A549 (cell line): ENCODE results near the gene TRPM2. TPM values are rescaled to one million over a fixed set of nuclear protein-coding genes. Genes with fewer than 3 reads are reported as not detected.

Source experiments
- ATAC-seq, 2 experiments: fragments of 200-7000 bp in 1 of 2; fragments of >200 bp in 1 of 2; cut with Nextera tagmentation in 1 of 2; cut with Tn5 transposase in 1 of 2; 3 replicates each; pipeline versions ENCODE4 v1.8.0 to v1.9.1; 2018 to 2020; ENCODE audit warnings: mild to moderate bottlenecking in 1 of 2, moderate library complexity in 1 of 2
- CTCF ChIA-PET: fragments of 300-600 bp; sonication (Branson Sonifier 250); formaldehyde crosslinking; extraction: SDS; loops from one replicate; lab custom pipeline; 2021; ENCODE audit warnings: antibody characterized with exemption, inconsistent platforms; lab: Yijun Ruan, JAX
- POLR2A ChIA-PET: fragments of 350-600 bp; formaldehyde crosslinking; extraction: SDS; loops from one replicate; lab custom pipeline; 2021; ENCODE audit warnings: antibody characterized with exemption, inconsistent platforms; lab: Yijun Ruan, JAX
- DNase-seq, 2 experiments: peaks; one replicate each; pipeline versions ENCODE4 v3.0.0 to v3.0.0-alpha.2; 2011 to 2016; ENCODE audit warnings: low read depth in 1 of 2, low spot score in 1 of 2
- FAIRE-seq: peaks from 2 replicates; lab custom pipeline; 2011; peaks lifted over from hg19 to GRCh38; lab: Jason Lieb, UNC
- H3K27ac ChIP-seq, 2 experiments: fragments of >200 bp; sonication (Bioruptor Twin); formaldehyde crosslinking; 3 replicates each; pipeline ENCODE4 v1.5.1; 2016 to 2017
- H3K4me1 ChIP-seq: fragments of >200 bp; sonication (Bioruptor Twin); formaldehyde crosslinking; 3 replicates; pipeline ENCODE4 v1.6.1; 2016
- H3K4me2 ChIP-seq: fragments of >200 bp; sonication (Bioruptor Twin); formaldehyde crosslinking; 3 replicates; pipeline ENCODE4 v1.6.1; 2016
- H3K4me3 ChIP-seq: fragments of >200 bp; sonication (Bioruptor Twin); formaldehyde crosslinking; 3 replicates; pipeline ENCODE4 v1.5.1; 2016
- H3K9me3 ChIP-seq: fragments of >200 bp; sonication (Bioruptor Twin); formaldehyde crosslinking; 3 replicates; pipeline ENCODE4 v1.6.1; 2016
- ATOH8 ChIP-seq: fragments of 250-450 bp; sonication (Bioruptor Pico); IDR thresholded peaks from 2 replicates; pipeline ENCODE4 v1.5.0; 2020; ENCODE audit warnings: low read depth, mild to moderate bottlenecking, moderate library complexity
- EHF ChIP-seq: fragments of 250-450 bp; sonication (Bioruptor Pico); IDR thresholded peaks from 2 replicates; pipeline ENCODE4 v1.5.0; 2020; ENCODE audit warnings: mild to moderate bottlenecking
- EP300 ChIP-seq, 2 experiments: fragments of >200 bp; sonication (Bioruptor Twin); formaldehyde crosslinking; IDR thresholded peaks; 2 replicates in 1 of 2; 3 replicates in 1 of 2; pipeline ENCODE4 v1.6.1; 2016 to 2017
- ESRRA ChIP-seq: fragments of 150-350 bp; IDR thresholded peaks from 2 replicates; pipeline ENCODE4 v1.6.1; 2014; ENCODE audit warnings: mild to moderate bottlenecking, low read length, borderline replicate concordance
- FOSB ChIP-seq: fragments of 250-450 bp; sonication (Bioruptor Pico); IDR thresholded peaks from 2 replicates; pipeline ENCODE4 v1.5.0; 2020; ENCODE audit warnings: mild to moderate bottlenecking, moderate library complexity
- HDAC2 ChIP-seq: fragments of 200-600 bp; sonication (generic); IDR thresholded peaks from 2 replicates; pipeline ENCODE4 v1.6.1; 2016
- HEYL ChIP-seq: fragments of 250-450 bp; sonication (Bioruptor Pico); IDR thresholded peaks from 2 replicates; pipeline ENCODE4 v1.8.0; 2021; ENCODE audit warnings: mild to moderate bottlenecking, moderate library complexity
- HMGXB4 ChIP-seq: fragments of 250-450 bp; sonication (Bioruptor Pico); IDR thresholded peaks from 2 replicates; pipeline ENCODE4 v1.5.0; 2021; ENCODE audit warnings: mild to moderate bottlenecking, moderate library complexity, borderline replicate concordance
- JUN ChIP-seq, 2 experiments: fragments of >200 bp; sonication (Bioruptor Twin); formaldehyde crosslinking; IDR thresholded peaks; 2 replicates in 1 of 2; 3 replicates in 1 of 2; pipeline ENCODE4 v1.6.1; 2016 to 2017
- JUNB ChIP-seq: fragments of >200 bp; sonication (Bioruptor Twin); formaldehyde crosslinking; IDR thresholded peaks from 2 replicates; pipeline ENCODE4 v1.6.1; 2016
- NPAS2 ChIP-seq: fragments of 250-450 bp; sonication (Bioruptor Pico); IDR thresholded peaks from 2 replicates; pipeline ENCODE4 v1.8.0; 2022; ENCODE audit warnings: mild to moderate bottlenecking, moderate library complexity, borderline replicate concordance
- POLR2A ChIP-seq: IDR thresholded peaks from 2 replicates; pipeline ENCODE4 v1.6.1; 2012; ENCODE audit warnings: mild to moderate bottlenecking, low read length
- SMC3 ChIP-seq: fragments of >200 bp; sonication (Bioruptor Twin); formaldehyde crosslinking; IDR thresholded peaks from 3 replicates; pipeline ENCODE4 v1.6.1; 2018; ENCODE audit warnings: inconsistent platforms
- TFCP2L1 ChIP-seq: fragments of 250-450 bp; sonication (Bioruptor Pico); IDR thresholded peaks from 2 replicates; pipeline ENCODE4 v1.5.0; 2021; ENCODE audit warnings: mild to moderate bottlenecking
- TP53 ChIP-seq: fragments of 250-450 bp; sonication (Bioruptor Pico); IDR thresholded peaks from 2 replicates; pipeline ENCODE4 v1.5.0; 2021; ENCODE audit warnings: mild to moderate bottlenecking, moderate library complexity
- ZNF302 ChIP-seq: fragments of 250-450 bp; sonication (Bioruptor Pico); IDR thresholded peaks from 2 replicates; pipeline ENCODE4 v1.9.0; 2021; ENCODE audit warnings: inconsistent platforms, mild to moderate bottlenecking, moderate library complexity
- ZSCAN20 ChIP-seq: fragments of 250-450 bp; sonication (Bioruptor Pico); IDR thresholded peaks from 2 replicates; pipeline ENCODE4 v1.8.0; 2022; ENCODE audit warnings: mild to moderate bottlenecking, moderate library complexity
- WGBS: methylation state at CpG from one replicate; pipeline ENCODE4 v1.1.6; 2017; ENCODE audit errors: missing lambda C conversion rate; 5-methylcytosine and 5-hydroxymethylcytosine counted together
- polyA plus RNA-seq, 4 experiments: library from polyadenylated mRNA; depleted of rRNA in 3 of 4; stranded (reverse); fragments of >200 nt; fragmentation: RNase III in 1 of 4; extraction: RNeasy Plus Mini Kit Qiagen cat#74134 plus additional on column Dnase treatment in 1 of 4; gene quantifications; 2 replicates in 3 of 4; 3 replicates in 1 of 4; pipeline ENCODE4 v1.2.3, GENCODE V29; 2011 to 2017
- TF ChIP-seq, protein P1 (sequence below): fragments of 200-600 bp; sonication (generic); IDR thresholded peaks from 2 replicates; pipeline ENCODE4 v1.6.1; 2016; ENCODE audit warnings: antibody characterized with exemption, mild to moderate bottlenecking, moderate library complexity
- TF ChIP-seq, protein P2 (sequence below): IDR thresholded peaks from 2 replicates; pipeline ENCODE4 v1.6.1; 2012

TRPM2 gene
- polyA plus RNA-seq, 2 of the 4 experiments (the other 2 are of a cell fraction): 3.2 to 5.5 TPM

GRCh38 chr21:44414291-44415072 is 61.1 kb downstream of the TRPM2 start:
- ATAC-seq: no peak
- 75% methylated on average over 22 of the region's 30 CpGs for WGBS
- no peak for DNase-seq
- no peak overlapping the region for H3K4me2 ChIP-seq
- H3K4me3 ChIP-seq: no peak overlapping the region
- no peak overlapping the region for H3K27ac ChIP-seq
- H3K9me3 ChIP-seq: no peaks in the 10 kb centered on the region
- ChIA-PET CTCF (no interaction called here), POLR2A (no interaction called here)
- no peak for TF ChIP-seq EHF (CRISPR knock-in tag)
- TF ChIP-seq POLR2A: no peak
- TF ChIP-seq TP53 (CRISPR knock-in tag): no peak
- no peak for TF ChIP-seq ATOH8 (CRISPR knock-in tag)
- no peak for TF ChIP-seq HMGXB4 (CRISPR knock-in tag)
- no peak for TF ChIP-seq HEYL
- no peak for TF ChIP-seq SMC3
- TF ChIP-seq, protein P1, sequence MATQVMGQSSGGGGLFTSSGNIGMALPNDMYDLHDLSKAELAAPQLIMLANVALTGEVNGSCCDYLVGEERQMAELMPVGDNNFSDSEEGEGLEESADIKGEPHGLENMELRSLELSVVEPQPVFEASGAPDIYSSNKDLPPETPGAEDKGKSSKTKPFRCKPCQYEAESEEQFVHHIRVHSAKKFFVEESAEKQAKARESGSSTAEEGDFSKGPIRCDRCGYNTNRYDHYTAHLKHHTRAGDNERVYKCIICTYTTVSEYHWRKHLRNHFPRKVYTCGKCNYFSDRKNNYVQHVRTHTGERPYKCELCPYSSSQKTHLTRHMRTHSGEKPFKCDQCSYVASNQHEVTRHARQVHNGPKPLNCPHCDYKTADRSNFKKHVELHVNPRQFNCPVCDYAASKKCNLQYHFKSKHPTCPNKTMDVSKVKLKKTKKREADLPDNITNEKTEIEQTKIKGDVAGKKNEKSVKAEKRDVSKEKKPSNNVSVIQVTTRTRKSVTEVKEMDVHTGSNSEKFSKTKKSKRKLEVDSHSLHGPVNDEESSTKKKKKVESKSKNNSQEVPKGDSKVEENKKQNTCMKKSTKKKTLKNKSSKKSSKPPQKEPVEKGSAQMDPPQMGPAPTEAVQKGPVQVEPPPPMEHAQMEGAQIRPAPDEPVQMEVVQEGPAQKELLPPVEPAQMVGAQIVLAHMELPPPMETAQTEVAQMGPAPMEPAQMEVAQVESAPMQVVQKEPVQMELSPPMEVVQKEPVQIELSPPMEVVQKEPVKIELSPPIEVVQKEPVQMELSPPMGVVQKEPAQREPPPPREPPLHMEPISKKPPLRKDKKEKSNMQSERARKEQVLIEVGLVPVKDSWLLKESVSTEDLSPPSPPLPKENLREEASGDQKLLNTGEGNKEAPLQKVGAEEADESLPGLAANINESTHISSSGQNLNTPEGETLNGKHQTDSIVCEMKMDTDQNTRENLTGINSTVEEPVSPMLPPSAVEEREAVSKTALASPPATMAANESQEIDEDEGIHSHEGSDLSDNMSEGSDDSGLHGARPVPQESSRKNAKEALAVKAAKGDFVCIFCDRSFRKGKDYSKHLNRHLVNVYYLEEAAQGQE: no peak
- TF ChIP-seq FOSB: no peak
- no peak for TF ChIP-seq TFCP2L1 (CRISPR knock-in tag)
- no peak for TF ChIP-seq HDAC2
- no peak for TF ChIP-seq ESRRA
- no peak for TF ChIP-seq NPAS2 (CRISPR knock-in tag)
- TF ChIP-seq, protein P2, sequence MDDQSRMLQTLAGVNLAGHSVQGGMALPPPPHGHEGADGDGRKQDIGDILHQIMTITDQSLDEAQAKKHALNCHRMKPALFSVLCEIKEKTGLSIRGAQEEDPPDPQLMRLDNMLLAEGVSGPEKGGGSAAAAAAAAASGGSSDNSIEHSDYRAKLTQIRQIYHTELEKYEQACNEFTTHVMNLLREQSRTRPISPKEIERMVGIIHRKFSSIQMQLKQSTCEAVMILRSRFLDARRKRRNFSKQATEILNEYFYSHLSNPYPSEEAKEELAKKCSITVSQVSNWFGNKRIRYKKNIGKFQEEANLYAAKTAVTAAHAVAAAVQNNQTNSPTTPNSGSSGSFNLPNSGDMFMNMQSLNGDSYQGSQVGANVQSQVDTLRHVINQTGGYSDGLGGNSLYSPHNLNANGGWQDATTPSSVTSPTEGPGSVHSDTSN: no peak
- no peak for TF ChIP-seq JUN (IDR thresholded peaks at IDR 0.05)
- TF ChIP-seq EP300 (IDR thresholded peaks at IDR 0.05): no peak
- TF ChIP-seq ZNF302: no peak
- no peak for FAIRE-seq
- no peaks in the 10 kb centered on the region for H3K4me1 ChIP-seq

DNA sequence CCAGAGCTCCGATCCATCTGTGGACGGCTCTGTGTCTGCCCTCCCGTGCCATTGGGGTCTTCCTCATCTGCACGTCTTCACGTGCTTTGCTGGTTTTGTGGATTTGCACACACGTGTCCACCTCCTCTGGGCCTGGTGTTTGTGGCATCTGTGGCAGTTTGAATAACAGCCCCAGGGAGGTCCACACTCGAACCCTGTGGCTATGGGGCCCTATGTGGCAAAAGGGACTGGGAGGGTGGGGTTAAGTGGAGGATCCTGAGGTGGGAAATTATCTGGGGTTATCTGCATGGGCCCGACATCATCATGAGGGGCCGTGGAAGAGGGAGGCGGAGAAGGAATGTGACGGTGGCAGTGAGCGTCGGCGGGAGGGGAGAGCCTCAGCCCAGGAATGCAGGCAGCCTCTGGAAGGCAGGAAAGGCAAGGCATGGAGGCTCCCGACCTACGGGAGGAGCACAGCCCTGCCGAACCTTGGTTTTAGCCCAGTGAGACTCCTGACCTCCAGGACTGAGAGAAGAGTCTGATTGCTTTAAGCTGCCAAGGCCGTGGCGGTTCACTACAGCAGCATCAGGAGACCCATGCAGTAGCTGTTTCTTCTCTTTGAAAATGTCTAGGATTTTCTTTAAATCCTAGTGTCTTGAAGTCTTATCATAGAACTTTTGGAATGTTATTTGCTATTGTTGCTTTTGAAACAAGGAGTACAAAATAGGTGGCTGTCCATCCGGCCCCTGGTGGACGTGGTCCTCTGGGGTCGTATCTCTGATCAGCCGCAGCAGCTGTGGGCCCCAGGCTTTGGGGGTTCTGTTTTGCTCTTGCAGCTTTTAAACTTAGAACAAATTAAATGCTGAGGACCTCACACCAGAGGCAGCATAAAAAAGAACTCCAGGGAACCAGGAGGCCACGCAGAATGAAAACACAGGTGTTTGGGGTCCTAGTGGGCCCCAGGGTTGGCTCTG is 61.9 kb downstream of the TRPM2 start:
- Histone ChIP-seq H3K9me3 (no peaks in the 10 kb centered on the region), H3K4me1 (no peaks in the 10 kb centered on the region), H3K4me2 (no peak overlapping the region), H3K27ac (no peak overlapping the region), H3K4me3 (no peak overlapping the region)
- no peak for FAIRE-seq
- ATAC-seq: no peak
- WGBS: 68% methylated on average over 24 of the region's 24 CpGs
- CTCF ChIA-PET: no interaction called here
- no peak for TF ChIP-seq JUNB
- TF ChIP-seq FOSB: no peak
- TF ChIP-seq ZSCAN20: no peak
- TF ChIP-seq EHF (CRISPR knock-in tag): no peak
- no peak for TF ChIP-seq TFCP2L1 (CRISPR knock-in tag)
- POLR2A ChIA-PET: no interaction called here
- no peak for DNase-seq
